ENCODE data around the gene KDR.

DNA sequence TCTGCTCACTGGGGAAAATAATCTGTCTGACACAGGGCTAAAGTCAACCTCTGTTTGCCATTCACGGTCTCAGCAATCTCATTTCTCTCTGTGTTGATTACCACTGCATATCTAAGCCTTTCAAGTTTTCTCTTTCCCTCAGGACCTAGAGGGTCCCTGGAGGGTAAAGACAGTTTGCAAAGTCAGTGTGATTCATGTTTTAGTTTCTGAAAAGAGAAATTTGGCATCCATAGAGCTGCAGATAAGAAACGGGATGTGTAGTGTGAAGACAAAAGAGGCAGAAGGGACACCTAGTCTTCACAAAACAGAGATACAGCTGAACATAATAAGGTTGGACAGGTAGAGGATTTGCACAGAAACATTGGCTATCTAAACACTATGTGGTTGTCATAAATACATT lies 34.5 kb upstream of the KDR start:
- TF ChIP-seq FOXA1 (IDR thresholded peaks at IDR 0.05): no peak
- TF ChIP-seq SP1 (IDR thresholded peaks at IDR 0.05): no peak
- TF ChIP-seq BHLHE40 (IDR thresholded peaks at IDR 0.05; ENCODE audit: borderline replicate concordance): no peak
- TF ChIP-seq ZNF384 (IDR thresholded peaks at IDR 0.05): no peak
- no peak for TF ChIP-seq FOXK2 (IDR thresholded peaks at IDR 0.05)
- TF ChIP-seq LEF1 (IDR thresholded peaks at IDR 0.05; ENCODE audit: borderline replicate concordance): no peak
- no peak for TF ChIP-seq FOXM1 (IDR thresholded peaks at IDR 0.05; ENCODE audit: borderline replicate concordance)
- TF ChIP-seq HDGF (IDR thresholded peaks at IDR 0.05; ENCODE audit: borderline replicate concordance): no peak
- TF ChIP-seq CTBP1 (IDR thresholded peaks at IDR 0.05; ENCODE audit: borderline replicate concordance): no peak
- no peak for TF ChIP-seq SUZ12 (IDR thresholded peaks at IDR 0.05)
- TF ChIP-seq NFRKB (IDR thresholded peaks at IDR 0.05): no peak
- no peak for TF ChIP-seq ARNT (IDR thresholded peaks at IDR 0.05)
- no peak for TF ChIP-seq TARDBP (IDR thresholded peaks at IDR 0.05)

Measured in HEK293T (cell line).